HCT116 (cell line): ENCODE results near the gene FAM53A. TPM values are rescaled to one million over a fixed set of nuclear protein-coding genes. Genes with fewer than 3 reads are reported as not detected.
A peak's percentile ranks its signal among the peaks of the same experiment; 100 is the strongest.

Experiments used
- ATAC-seq: fragments of 200-7000 bp; cut with Tn5 transposase; 2 replicates; pipeline ENCODE4 v1.9.1; 2020; ENCODE audit warnings: mild to moderate bottlenecking, moderate library complexity
- BruUV-seq: library from RNA; stranded (reverse); fragments of 400-500 nt; replicated peaks from 2 replicates; lab custom pipeline; 2021; lab: Mats Ljungman, UMichigan
- CTCF ChIA-PET: fragments of 300-600 bp; sonication (Branson Sonifier 250); formaldehyde crosslinking; loops from one replicate; lab custom pipeline; 2021; ENCODE audit warnings: antibody characterized with exemption; lab: Charles Lee
- POLR2A ChIA-PET: fragments of 300-600, 350-600 bp; sonication (Branson Sonifier 250); formaldehyde crosslinking; loops from one replicate; lab custom pipeline; 2021; ENCODE audit warnings: antibody characterized with exemption; lab: Charles Lee
- RAD21 ChIA-PET, 2 experiments: fragments of 300-600 bp; sonication (Branson Sonifier 250); formaldehyde crosslinking; loops; one replicate each; lab custom pipeline; 2023; ENCODE audit warnings: low total read pairs in 2 of 2; ENCODE audit not compliant: uncharacterized antibody in 2 of 2, unreplicated experiment in 2 of 2, low non-redundant PET in 1 of 2; lab: Charles Lee
- DNase-seq: peaks from one replicate; pipeline ENCODE4 v3.0.0-alpha.2; 2010; ENCODE audit warnings: low read depth, low spot score
- H2AFZ ChIP-seq: fragments of 200-600 bp; shearing (Covaris generic), sonication (generic); 2 replicates; pipeline ENCODE4 v1.6.1; 2017; ENCODE audit warnings: low read depth, mixed run types, mixed read lengths, antibody characterized with exemption, low read length; ENCODE audit not compliant: poor library complexity, severe bottlenecking
- H3K27ac ChIP-seq: 2 replicates; pipeline ENCODE4 v1.5.1; 2012; ENCODE audit warnings: low read depth, low read length
- H3K27me3 ChIP-seq: fragments of 200-600 bp; sonication (generic); 2 replicates; pipeline ENCODE4 v1.6.1; 2016; ENCODE audit warnings: mixed run types, low read length, mixed read lengths; ENCODE audit not compliant: insufficient read depth
- H3K36me3 ChIP-seq, 2 experiments: fragments of 200-500 bp in 1 of 2; fragments of 200-600 bp in 1 of 2; sonication (Bioruptor generic) in 1 of 2; sonication (generic) in 1 of 2; 2 replicates each; pipeline versions ENCODE4 v1.5.1 to v1.6.1; 2014 to 2016; ENCODE audit warnings: low read length in 2 of 2, inconsistent platforms in 1 of 2, mixed read lengths in 1 of 2, mixed run types in 1 of 2; ENCODE audit not compliant: insufficient read depth in 2 of 2, control insufficient read depth in 1 of 2
- H3K4me1 ChIP-seq, 2 experiments: fragments of 200-600 bp in 1 of 2; sonication (generic) in 1 of 2; 2 replicates each; pipeline versions ENCODE4 v1.5.1 to v1.6.1; 2012 to 2017; ENCODE audit warnings: low read length in 2 of 2, inconsistent platforms in 1 of 2, mild to moderate bottlenecking in 1 of 2, mixed read lengths in 1 of 2, mixed run types in 1 of 2, moderate library complexity in 1 of 2; ENCODE audit not compliant: insufficient read depth in 2 of 2, control insufficient read depth in 1 of 2
- H3K4me2 ChIP-seq: fragments of 200-600 bp; sonication (generic); 2 replicates; pipeline ENCODE4 v1.6.1; 2017; ENCODE audit warnings: mixed run types, low read length, mixed read lengths
- H3K4me3 ChIP-seq, 2 experiments: fragments of 200-600 bp in 1 of 2; sonication (generic) in 1 of 2; replicated peaks in 1 of 2; 2 replicates each; pipeline ENCODE4 v1.5.1; 2011 to 2016; ENCODE audit warnings: low read length in 2 of 2, control low read depth in 1 of 2, low read depth in 1 of 2, mild to moderate bottlenecking in 1 of 2, mixed read lengths in 1 of 2, mixed run types in 1 of 2
- H3K79me2 ChIP-seq: fragments of 200-600 bp; sonication (generic); 2 replicates; pipeline ENCODE4 v1.6.1; 2017; ENCODE audit warnings: mild to moderate bottlenecking, mixed run types, low read length, moderate library complexity, mixed read lengths; ENCODE audit not compliant: insufficient read depth
- H3K9ac ChIP-seq: fragments of 200-600 bp; sonication (generic); 2 replicates; pipeline ENCODE4 v1.6.1; 2016; ENCODE audit warnings: low read length, mixed read lengths
- H3K9me2 ChIP-seq: fragments of 200-600 bp; sonication (generic), shearing (Covaris generic); 2 replicates; pipeline ENCODE4 v1.6.1; 2017; ENCODE audit warnings: mixed run types, mild to moderate bottlenecking, moderate library complexity; ENCODE audit not compliant: insufficient read depth
- H3K9me3 ChIP-seq, 2 experiments: fragments of 200-500 bp in 1 of 2; fragments of 200-600 bp in 1 of 2; sonication (Bioruptor generic) in 1 of 2; sonication (generic) in 1 of 2; 2 replicates each; pipeline ENCODE4 v1.6.1; 2014 to 2017; ENCODE audit warnings: low read length in 2 of 2, mixed read lengths in 2 of 2, inconsistent platforms in 1 of 2, low read depth in 1 of 2, mild to moderate bottlenecking in 1 of 2, mixed run types in 1 of 2, moderate library complexity in 1 of 2; ENCODE audit not compliant: control insufficient read depth in 1 of 2, insufficient read depth in 1 of 2
- H4K20me1 ChIP-seq: fragments of 200-600 bp; sonication (generic), shearing (Covaris generic); 2 replicates; pipeline ENCODE4 v1.6.1; 2017; ENCODE audit warnings: mixed run types, mild to moderate bottlenecking, moderate library complexity; ENCODE audit not compliant: insufficient read depth
- ATF3 ChIP-seq: IDR thresholded peaks from 2 replicates; pipeline ENCODE4 v1.6.1; 2012
- CBX3 ChIP-seq: IDR thresholded peaks from 2 replicates; pipeline ENCODE4 v1.6.1; 2012; ENCODE audit warnings: low read depth
- EGR1 ChIP-seq: IDR thresholded peaks from 2 replicates; pipeline ENCODE4 v1.6.1; 2012; ENCODE audit warnings: low read depth
- ELF1 ChIP-seq: IDR thresholded peaks from 2 replicates; pipeline ENCODE4 v1.6.1; 2012; ENCODE audit warnings: low read depth, borderline replicate concordance
- EZH2 ChIP-seq: fragments of 200-600 bp; sonication (generic); IDR thresholded peaks from 2 replicates; pipeline ENCODE4 v1.6.1; 2017; ENCODE audit warnings: antibody characterized with exemption, mixed run types
- EZH2phosphoT487 ChIP-seq: fragments of 200-600 bp; IDR thresholded peaks from 2 replicates; pipeline ENCODE4 v1.6.1; 2018; ENCODE audit warnings: antibody characterized with exemption, borderline replicate concordance
- FOSL1 ChIP-seq: IDR thresholded peaks from 2 replicates; pipeline ENCODE4 v1.6.1; 2012; ENCODE audit warnings: low read depth
- JUND ChIP-seq: IDR thresholded peaks from 2 replicates; pipeline ENCODE4 v1.6.1; 2012
- POLR2A ChIP-seq: IDR thresholded peaks from 2 replicates; pipeline ENCODE4 v1.7.0; 2011; ENCODE audit warnings: borderline replicate concordance; ENCODE audit not compliant: insufficient read depth, insufficient read length; ENCODE audit errors: extremely low read depth
- POLR2AphosphoS5 ChIP-seq: IDR thresholded peaks from 2 replicates; pipeline ENCODE4 v1.6.1; 2011; ENCODE audit warnings: mild to moderate bottlenecking, low read depth, low read length, moderate library complexity
- TCF7L2 ChIP-seq: IDR thresholded peaks from 2 replicates; pipeline ENCODE4 v1.7.0; 2011; ENCODE audit warnings: borderline replicate concordance, inconsistent platforms; ENCODE audit not compliant: insufficient read depth, insufficient read length; ENCODE audit errors: extremely low read depth
- YY1 ChIP-seq: IDR thresholded peaks from 2 replicates; pipeline ENCODE4 v1.6.1; 2011; ENCODE audit warnings: low read length, low read depth, moderate library complexity, mild to moderate bottlenecking; ENCODE audit not compliant: insufficient replicate concordance; ENCODE audit errors: extremely low read depth
- ZBTB33 ChIP-seq: IDR thresholded peaks from 2 replicates; pipeline ENCODE4 v1.6.1; 2011; ENCODE audit warnings: mild to moderate bottlenecking, low read length, moderate library complexity; ENCODE audit not compliant: insufficient replicate concordance; ENCODE audit errors: extremely low read depth
- intact Hi-C: fragments of 100-400 bp; cut with micrococcal nuclease; formaldehyde crosslinking; loops from 2 replicates; pipeline ENCODE4 v1.10.0; 2022
- total RNA-seq: library from RNA; stranded (reverse); gene quantifications from one replicate; pipeline ENCODE4 v1.2.1, GENCODE V29; 2021; ENCODE audit not compliant: unreplicated experiment

Gene FAM53A
- total RNA-seq, 1 experiment from 2014 or later: 1.1 TPM

GRCh38 chr4:1624519-1624910, 59.6 kb downstream of the FAM53A start:
- Histone ChIP-seq H3K4me2 (no peak overlapping the region), H3K9me2 (no peaks in the 10 kb centered on the region), H3K36me3 (no peaks in the 10 kb centered on the region), H3K27me3 (no peaks in the 10 kb centered on the region), H2AFZ (no peak overlapping the region), H3K79me2 (no peaks in the 10 kb centered on the region), H3K4me3 (no peak overlapping the region), H3K27ac (peak overlapping the region; percentile 6; the same call in 1 of the 2 replicates), H3K9me3 (no peaks in the 10 kb centered on the region), H3K4me1 (no peaks in the 10 kb centered on the region), H4K20me1 (no peaks in the 10 kb centered on the region), H3K9ac (no peak overlapping the region)
- no TSS peak for BruUV-seq
- CTCF ChIA-PET: no interaction called here
- intact Hi-C loops: no loop called here
- RAD21 ChIA-PET: no interaction called here
- no peak for DNase-seq
- no peak for TF ChIP-seq POLR2A
- no peak for TF ChIP-seq CBX3
- no peak for TF ChIP-seq EZH2
- no peak for TF ChIP-seq POLR2AphosphoS5
- no peak for TF ChIP-seq FOSL1
- no peak for TF ChIP-seq JUND
- TF ChIP-seq ELF1: no peak
- TF ChIP-seq EGR1: no peak
- no peak for TF ChIP-seq TCF7L2
- no peak for TF ChIP-seq YY1
- TF ChIP-seq ZBTB33: no peak
- TF ChIP-seq ATF3: no peak
- TF ChIP-seq EZH2phosphoT487: no peak
- POLR2A ChIA-PET: no interaction called here
- no peak for ATAC-seq
